ENCODE data around the gene WASHC1.
"Not testable (repeated sequence)": the region's sequence is repeated elsewhere in the genome, so short reads cannot be mapped to it uniquely, and the experiment has no call there.

Gene WASHC1, protein sequence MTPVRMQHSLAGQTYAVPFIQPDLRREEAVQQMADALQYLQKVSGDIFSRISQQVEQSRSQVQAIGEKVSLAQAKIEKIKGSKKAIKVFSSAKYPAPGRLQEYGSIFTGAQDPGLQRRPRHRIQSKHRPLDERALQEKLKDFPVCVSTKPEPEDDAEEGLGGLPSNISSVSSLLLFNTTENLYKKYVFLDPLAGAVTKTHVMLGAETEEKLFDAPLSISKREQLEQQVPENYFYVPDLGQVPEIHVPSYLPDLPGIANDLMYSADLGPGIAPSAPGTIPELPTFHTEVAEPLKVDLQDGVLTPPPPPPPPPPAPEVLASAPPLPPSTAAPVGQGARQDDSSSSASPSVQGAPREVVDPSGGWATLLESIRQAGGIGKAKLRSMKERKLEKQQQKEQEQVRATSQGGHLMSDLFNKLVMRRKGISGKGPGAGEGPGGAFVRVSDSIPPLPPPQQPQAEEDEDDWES

DNA sequence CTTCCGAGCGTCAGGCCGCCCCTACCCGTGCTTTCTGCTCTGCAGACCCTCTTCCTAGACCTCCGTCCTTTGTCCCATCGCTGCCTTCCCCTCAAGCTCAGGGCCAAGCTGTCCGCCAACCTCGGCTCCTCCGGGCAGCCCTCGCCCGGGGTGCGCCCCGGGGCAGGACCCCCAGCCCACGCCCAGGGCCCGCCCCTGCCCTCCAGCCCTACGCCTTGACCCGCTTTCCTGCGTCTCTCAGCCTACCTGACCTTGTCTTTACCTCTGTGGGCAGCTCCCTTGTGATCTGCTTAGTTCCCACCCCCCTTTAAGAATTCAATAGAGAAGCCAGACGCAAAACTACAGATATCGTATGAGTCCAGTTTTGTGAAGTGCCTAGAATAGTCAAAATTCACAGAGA, at the start of gene WASHC1:
Gene WASHC1, minus strand, starts transcription at position 101 of the 400 bp plus-strand sequence. CDS start 4,457 bp downstream, outside the sequence.
- DNase-seq, result not testable (repeated sequence)

DNA sequence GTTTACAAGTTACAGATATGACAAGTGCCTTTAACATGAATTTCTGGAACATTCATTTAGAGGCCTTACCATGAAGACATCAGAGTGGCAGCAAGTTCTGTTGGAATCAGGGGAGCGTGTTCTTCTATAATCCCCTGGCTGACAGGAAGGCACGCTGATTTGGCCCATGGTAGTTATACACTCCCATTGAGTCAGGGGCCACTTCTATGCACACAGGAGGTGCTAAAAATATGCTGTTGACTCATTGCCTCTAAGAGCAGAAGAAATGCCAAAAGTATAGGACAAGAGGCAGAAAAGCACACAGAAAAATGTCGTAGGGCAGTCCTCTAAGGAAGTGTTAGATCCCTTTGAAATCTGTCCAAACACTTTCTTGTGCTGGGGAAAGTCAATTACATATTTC, 49.1 kb upstream of the WASHC1 start:
- not testable (repeated sequence) for DNase-seq

DNA sequence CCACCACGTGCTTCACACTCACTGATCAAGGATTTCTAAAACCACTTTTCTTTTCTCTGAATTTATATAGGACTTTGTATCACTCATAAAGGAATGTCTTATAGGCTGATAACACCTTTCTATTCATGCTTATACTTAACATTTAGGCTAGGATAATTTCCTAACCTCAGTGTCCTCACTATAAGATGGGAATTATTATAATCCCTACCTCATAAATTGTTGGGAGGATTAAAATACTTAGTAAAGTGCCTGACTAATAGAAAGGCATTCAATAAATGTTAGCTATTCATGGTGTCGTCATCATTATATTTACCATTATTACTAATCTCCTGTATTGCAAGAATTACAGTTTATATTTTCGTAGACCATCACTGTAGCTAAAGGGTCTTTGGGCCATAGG, 47.1 kb upstream of the WASHC1 start:
- DNase-seq, result not testable (repeated sequence)

DNA sequence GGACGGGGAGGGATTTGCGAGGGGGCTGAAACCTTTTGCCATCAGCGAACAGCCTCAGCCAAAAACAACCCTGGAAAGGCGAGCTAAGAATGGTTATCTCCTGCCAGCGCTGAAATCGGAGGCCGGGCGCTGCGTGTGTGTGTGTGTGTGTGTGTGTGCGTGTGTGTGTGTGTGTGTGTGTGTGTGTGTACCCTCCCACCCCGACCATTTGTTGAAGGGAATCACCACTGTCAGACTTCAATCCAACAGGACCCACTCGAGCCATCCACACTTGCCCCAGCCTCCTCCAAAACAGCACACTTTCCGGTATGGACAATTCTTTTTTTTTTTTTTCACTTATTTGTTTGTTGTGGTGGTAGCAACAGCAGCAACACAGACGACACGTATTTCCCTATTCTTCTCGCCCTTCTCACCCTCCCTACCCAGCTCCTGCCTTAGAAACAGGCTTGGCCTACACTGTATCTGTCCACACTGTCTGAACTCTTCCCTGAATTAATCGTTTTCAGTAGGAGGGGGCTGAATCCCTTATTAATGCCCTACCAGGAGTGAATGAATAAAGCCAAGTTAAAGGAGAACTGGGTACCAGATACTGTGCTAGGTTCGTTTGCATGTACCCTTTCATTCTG, 44.8 kb upstream of the WASHC1 start:
- not testable (repeated sequence) for DNase-seq

DNA sequence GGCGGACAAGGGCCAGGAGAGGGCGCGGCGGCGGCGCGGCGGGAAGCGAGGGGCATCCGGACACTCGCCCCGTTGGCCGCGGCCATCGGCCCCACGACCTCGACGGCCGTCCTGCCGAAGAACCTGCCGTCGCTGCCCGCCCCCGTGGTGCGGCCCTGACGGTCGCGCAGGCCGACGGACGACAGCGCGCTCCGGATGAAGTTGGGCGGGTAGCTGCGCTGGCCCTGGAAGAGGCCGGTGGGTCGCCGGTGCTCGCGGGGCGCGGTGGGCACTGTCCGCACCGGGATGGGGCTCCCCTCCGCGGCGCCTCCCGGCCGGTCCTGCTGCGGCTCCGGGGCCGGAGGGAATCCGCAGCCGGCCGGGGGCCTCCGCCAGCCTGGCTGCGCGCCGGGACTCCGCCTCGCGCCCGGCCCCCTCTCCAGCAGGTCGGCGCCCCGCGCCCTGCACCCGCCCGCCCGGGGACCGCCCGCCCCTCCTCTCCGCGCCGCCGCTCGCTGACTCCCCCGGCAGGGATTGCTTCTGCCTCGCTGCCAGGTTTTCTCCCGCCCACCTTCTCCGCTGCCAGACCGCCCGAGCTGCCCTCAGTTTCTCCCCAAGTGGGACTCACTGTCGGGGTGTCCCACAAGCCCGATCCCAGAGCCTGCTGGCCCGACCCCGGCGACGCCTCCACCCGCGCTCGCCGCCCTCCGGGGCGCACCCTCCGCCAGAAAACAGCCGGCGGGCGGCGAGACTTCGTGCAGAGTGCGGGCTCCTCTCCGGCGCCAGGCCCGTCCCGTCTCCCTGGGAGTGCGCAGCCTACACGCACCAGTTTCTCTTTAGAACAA, 44.0 kb upstream of the WASHC1 start:
- peak in 1 of 2 donors; percentile 0 for DNase-seq

DNA sequence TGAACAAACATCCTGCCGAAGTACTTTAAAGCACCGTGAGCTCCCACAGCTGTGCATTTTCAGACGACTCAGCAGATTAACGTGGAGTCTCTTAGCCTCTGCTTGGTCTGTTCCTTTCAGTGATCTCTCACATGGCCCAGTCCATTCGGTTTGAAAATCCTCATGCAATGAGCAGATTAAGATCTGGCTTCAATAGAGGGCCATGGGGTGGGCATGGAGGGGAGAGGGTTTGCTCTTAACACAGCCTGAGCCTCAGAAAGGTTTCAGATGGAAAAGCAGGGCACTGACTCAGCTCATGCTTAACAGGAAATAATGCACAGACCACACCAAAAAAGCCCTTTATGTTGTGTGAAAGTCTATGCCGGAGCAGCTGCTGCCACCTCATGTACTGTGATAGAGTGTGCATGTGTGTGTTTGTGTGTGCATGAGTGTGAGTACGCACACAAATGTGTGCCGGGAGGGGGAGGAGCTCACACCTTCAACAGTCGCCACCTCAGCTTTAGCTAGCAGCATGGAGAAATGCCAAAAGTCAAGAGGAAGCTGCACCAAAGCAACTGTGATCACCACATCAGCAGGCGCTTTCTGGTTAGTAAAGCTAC, 33.9 kb upstream of the WASHC1 start:
- DNase-seq, result not testable (repeated sequence)

DNA sequence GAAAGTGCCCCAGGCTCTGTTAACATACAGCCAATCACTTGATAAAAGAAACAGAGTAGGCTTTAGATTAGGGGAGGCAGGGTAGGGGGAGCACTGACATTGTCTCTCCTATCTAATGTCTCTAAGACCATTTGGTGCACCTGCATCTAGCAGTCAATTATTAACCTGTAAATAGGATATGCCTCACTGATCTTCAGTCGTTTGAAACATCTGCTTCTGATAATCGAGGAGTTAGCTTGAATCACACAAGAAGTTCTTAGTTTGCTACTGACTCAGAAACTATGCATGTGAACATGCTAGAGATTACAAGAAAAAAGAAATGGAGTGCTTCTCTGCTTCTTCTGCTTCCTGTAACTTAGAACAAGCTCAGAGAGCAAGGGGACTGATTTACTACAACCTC, 23.4 kb upstream of the WASHC1 start:
- DNase-seq, result not testable (repeated sequence)

DNA sequence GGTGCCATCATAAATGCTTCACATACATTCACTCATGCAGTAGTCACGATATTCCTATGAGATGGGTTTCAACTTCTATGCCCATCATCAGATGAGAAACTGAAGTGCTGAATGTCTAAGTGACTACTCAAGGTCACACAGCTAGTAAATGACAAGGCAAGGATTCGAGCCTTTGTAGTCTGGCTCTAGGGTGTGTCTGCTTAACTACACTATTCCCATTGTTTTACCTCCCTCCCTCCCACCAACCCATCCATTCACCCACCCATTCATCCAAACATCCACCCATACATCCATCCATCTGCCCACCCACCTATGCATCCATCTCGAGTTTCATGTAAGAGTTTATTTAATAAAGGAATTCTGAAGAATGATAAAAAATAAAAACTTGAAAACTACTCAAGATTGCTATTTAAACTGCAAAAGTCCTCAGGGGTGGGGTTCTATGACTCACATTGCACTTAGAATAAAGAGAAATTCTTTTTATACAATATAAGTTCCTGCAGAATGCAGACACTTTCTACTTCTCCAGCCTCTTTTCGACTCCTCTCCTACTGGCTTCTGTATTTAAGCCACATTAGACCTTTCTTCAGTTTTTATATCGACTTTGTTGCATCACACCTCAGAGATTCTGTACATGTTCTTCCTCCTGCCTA, 19.1 kb upstream of the WASHC1 start:
- DNase-seq, result not testable (repeated sequence)

DNA sequence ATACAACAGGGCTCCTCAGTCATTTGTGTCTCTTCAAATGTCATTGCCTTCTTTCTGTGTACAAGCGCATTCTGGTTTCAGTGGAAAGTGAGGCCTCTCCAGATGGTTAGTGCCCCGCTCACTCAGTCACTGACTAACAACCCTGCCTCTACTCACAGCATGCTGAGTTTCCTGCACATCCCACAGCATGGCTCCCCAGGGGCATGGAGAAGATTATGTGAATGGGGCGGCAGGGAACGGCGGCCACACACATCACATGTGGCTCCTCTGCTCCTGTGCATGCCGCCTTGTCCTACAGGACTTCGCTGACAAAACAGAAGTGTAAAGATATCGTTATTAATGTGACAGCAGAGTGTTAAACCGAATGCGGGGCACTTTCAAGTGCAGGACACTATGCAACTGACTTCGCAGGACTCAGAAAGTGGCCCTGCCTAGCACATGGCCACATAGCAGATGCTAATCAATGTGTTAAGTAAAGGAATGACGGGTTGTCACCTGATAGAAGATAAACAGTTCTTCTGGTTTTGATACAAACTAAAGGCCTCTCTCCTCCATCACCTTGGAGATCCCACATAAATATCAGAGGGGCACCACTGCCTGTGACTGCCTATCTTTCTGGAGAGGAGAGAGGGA, 17.5 kb upstream of the WASHC1 start:
- not testable (repeated sequence) for DNase-seq

DNA sequence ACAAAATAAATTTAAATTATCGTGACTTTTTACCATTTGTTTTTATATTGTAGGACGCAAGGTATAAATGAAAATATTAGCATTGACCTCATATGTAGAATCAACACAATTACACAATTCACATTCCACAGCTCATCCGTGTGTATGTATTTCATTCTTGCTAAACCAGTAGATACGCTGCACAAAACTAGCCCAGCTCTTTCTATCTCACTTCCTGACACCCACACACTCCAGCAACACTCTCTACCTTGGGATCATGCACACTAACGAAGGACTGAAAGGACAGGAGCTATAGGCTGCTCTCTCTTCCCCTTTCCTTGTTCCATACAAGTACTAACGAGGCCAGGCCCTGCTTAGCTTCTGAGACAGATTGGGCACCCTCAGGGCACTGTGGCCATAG, 16.9 kb upstream of the WASHC1 start:
- DNase-seq, result peak; percentile 30 to 36

DNA sequence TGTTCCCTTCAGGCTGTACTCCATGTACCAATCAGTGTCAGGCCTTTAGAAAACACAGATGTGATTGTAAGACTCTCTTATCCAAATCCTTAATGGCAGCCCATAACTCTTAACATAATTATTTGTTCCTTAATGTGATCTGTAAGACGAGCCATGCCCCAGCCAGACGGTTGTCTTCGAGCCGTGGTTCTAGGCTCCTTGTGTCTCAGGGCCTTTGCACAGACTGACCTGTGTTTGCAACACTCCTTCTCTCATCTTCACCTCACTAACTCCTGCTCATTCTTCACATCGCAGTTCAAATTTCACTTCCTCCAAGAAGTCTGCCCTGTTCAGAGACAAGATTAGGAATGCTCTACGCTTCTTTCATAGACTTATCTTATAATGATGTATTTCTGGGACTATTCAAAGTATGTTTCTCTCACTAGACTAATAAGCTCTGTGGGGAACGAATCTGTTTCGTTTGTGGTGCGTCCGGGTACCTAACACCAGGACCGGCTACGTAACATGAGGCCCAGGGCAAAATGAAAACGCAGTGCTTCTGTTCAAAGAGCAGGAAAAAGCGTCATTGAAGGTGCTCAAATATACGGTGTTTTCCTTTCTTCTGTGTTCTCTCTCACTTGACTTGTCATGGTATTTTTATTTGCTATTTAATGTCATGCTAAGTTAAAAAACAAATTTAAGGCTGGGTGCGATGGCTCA, 16.1 kb upstream of the WASHC1 start:
- DNase-seq, result not testable (repeated sequence)

DNA sequence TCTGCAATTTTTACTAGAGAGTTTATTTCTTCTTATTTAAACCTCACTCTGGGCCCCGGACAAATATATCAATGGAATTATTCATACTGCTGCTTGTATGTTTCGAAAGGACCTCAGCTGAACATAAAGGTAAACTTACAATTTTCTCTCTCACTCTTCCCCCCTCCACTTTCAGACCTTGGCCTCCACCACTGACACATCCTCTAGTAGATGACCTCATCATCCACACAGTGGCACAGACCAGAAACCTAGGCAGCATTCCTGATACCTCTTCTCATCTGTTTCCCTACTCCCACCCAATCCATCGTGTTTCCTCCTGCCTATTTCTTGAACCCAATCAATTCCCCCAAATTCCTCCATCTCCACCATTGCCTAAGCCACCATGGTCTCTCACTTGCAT, 15.2 kb upstream of the WASHC1 start:
- not testable (repeated sequence) for DNase-seq

DNA sequence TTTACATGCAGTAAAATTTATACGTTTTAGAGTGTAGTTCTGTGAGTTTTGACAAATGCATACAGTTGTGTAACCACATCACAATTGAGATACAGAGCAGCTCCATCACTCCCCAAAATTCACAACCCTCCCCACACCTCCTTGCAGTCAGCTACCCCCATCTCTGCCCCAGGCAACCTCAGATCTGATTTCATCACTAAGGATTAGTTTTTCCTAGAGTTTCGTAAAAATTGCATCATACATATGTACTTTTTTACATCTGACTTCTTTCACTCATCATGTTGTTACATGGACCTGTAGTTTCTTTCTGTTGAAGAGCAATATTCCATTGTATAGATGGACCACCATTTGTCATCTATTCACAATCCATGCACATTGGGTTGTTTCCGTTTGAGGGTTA, 14.4 kb upstream of the WASHC1 start:
- peak in 1 of 2 donors; percentile 6 for DNase-seq

DNA sequence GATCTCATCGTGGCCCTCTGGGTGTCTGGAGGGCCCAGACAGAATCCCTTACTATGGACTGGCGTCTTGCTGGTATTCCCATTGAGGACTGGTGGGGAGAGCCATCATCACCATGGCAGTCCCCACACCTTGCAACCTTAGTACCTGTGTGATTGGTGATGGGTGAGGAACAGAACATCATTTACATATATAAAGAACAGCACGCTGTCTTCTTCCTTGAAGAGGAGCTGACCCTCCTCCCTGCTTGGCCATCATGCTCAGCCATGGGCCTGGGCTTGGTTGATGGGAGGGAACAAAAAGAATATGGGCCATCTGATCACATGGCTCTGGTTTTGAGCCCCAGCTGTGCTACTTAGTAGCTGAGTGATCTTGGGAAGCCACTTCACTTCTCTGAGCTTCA, 13.9 kb upstream of the WASHC1 start:
- not testable (repeated sequence) for DNase-seq

DNA sequence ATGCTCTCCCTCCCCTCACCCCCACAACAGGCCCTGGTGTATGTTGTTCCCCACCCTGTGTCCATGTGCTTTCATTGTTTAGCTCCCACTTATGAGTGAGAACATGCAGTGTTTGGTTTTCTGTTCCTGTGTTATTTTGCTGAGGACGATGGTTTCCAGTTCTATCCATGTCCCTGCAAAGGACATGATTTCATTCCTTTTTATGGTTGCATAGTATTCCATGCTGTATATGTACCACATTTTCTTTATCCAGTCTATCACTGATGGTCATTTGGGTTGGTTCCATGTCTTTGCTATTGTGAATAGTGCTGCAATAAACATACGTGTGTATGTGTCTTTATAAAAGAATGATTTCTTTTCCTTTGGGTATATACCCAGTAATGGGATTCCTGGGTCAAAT, 12.6 kb upstream of the WASHC1 start:
- DNase-seq, result not testable (repeated sequence)

DNA sequence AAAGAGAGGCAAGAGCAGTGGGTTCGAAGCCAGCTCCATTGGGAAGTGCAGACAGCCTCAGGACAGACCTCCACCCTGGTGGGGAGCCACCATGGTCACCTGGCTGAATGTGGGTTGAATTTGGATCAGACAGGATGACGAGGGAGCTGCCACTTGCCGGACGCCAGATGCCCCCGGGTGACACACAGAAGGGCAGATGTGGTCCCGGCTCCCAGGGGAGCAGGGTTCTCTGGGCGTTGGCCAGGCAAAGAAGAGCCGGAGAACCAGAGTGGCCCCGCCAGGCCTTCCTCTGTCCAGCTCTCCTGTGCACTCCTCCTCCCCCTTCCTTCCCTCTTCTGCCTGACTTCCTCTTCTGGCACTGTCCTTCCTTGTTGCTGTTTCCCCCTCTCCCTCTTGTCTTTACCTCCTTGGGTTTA, 12.0 kb upstream of the WASHC1 start:
- DNase-seq, result peak; percentile 8 to 9

DNA sequence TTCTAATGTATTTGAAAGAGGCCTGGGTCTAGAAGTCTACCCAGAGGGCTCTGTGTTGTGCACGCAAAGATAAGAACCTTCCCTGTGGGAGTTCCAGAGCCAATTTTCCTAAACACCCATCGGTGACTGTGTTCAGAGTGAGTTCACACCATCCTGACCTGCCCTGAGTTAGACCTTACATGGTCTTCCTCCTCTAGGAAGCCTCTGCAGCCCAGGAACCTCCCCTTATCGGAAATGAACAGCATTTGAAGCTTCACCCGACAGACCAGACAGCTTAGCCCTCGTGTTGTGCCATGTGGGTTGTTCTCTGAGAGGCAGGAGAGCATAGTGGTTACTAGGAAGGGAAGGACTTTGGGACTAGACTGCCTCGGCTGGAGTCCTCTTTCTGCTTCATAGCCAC, 3.1 kb upstream of the WASHC1 start:
- not testable (repeated sequence) for DNase-seq

DNA sequence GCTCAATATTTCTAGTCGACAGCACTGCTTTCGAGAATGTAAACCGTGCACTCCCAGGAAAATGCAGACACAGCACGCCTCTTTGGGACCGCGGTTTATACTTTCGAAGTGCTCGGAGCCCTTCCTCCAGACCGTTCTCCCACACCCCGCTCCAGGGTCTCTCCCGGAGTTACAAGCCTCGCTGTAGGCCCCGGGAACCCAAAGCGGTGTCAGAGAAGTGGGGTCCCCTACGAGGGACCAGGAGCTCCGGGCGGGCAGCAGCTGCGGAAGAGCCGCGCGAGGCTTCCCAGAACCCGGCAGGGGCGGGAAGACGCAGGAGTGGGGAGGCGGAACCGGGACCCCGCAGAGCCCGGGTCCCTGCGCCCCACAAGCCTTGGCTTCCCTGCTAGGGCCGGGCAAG, 481 bp downstream of the WASHC1 start:
- not testable (repeated sequence) for DNase-seq

DNA sequence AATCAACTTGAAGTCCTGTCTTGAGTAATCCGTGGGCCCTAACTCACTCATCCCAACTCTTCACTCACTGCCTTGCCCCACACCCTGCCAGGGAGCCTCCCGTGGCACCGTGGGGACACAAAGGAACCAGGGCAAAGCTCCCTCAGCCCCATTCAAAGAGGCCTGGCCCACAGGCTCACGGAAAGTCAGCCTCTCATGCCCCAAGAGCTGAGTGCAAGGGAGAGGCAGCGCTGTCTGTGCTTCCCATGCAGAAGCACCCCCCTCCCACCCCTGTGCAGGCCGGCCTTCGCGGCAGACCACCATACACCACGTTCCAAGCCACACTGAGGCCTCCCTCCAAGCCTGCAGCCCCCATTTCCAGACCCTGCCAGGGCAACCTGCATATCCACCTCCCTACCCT, 7.6 kb downstream of the WASHC1 start:
- DNase-seq, result not testable (repeated sequence)

DNA sequence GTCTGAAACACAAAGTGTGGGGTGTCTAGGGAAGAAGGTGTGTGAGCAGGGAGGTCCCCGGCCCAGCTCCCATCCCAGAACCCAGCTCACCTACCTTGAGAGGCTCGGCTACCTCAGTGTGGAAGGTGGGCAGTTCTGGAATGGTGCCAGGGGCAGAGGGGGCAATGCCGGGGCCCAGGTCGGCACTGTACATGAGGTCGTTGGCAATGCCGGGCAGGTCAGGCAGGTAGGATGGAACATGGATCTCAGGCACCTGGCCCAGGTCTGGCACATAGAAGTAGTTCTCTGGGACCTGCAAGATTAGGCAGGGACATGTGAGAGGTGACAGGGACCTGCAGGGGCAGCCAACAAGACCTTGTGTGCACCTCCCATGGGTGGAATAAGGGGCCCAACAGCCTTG, 12.4 kb downstream of the WASHC1 start:
- not testable (repeated sequence) for DNase-seq
